Transverse colon (tissue), 4 donors: ENCODE measurements around the gene ATP8A1.

ENCODE experiments used
- CTCF ChIP-seq, 5 experiments: fragments of 200-600 bp in 3 of 5; fragments of 450-650 bp in 2 of 5; sonication (generic) in 3 of 5; IDR thresholded peaks; 1 replicate in 2 of 5; 2 replicates in 3 of 5; pipeline ENCODE4 v1.5.1; 2016 to 2017; ENCODE audit warnings: antibody characterized with exemption in 5 of 5, inconsistent platforms in 3 of 5, mild to moderate bottlenecking in 2 of 5, moderate library complexity in 1 of 5
- POLR2A ChIP-seq: fragments of 450-650 bp; IDR thresholded peaks from one replicate; pipeline ENCODE4 v1.6.1; 2016; ENCODE audit warnings: antibody characterized with exemption, mild to moderate bottlenecking, moderate library complexity
- POLR2AphosphoS5 ChIP-seq, 3 donors: sonication (generic); formaldehyde crosslinking; IDR thresholded peaks; one replicate each; pipeline ENCODE4 v1.6.1; 2016; ENCODE audit warnings: antibody characterized with exemption in 3 of 3

DNA sequence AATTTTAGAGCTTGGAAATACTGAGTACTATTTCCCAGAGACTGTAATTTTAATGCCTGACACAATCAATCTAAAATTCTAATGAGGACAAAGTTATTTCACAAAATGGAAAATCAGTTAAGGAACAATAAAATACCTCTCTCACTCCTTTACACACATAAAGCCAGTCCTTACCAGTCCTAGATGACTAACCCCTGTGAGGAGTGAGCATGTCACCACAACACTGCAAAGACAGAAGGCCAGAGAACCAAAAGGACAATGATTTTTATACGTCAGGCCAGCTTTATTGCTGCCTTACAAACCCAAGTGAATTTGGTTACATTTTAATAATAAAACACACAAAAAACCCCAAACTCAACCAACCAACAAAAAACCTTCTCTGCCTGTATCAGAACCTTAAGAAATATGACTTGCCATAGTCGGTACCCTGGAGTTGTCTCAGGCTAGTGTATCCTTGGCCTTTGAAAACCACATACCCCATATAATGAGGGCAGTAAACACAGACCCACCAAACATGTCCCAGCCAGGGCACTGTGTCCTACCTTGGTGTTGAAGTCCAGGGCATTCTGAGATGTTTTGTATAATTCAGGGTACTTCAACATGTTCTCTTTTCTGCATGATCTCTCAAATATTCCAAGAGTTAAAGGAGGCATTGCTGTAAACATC, 202.0 kb downstream of the ATP8A1 start:
- TF ChIP-seq POLR2A (no peak), CTCF (IDR thresholded peaks at IDR 0.05) (no peak), POLR2AphosphoS5 (IDR thresholded peaks at IDR 0.05) (no peak)
